B cell (primary cell): Measurements from ENCODE around the gene AMPH. TPM values are rescaled to one million over a fixed set of nuclear protein-coding genes. Genes with fewer than 3 reads are reported as not detected.
A peak's percentile ranks its signal among the peaks of the same experiment; 100 is the strongest.

ENCODE experiments used
- ATAC-seq: fragments of 200-7000 bp; cut with Tn5 transposase; one replicate; pipeline ENCODE4 v1.10.0; 2021; ENCODE audit warnings: low read depth, mild to moderate bottlenecking, moderate number of reproducible peaks, moderate library complexity
- CTCF ChIA-PET: fragments of 350-600 bp; sonication (Branson Sonifier 250); formaldehyde crosslinking; loops from one replicate; lab custom pipeline; 2021; ENCODE audit warnings: antibody characterized with exemption, inconsistent platforms; lab: Charles Lee
- POLR2A ChIA-PET: fragments of 350-600 bp; sonication (Branson Sonifier 250); formaldehyde crosslinking; loops from one replicate; lab custom pipeline; 2021; ENCODE audit warnings: antibody characterized with exemption; lab: Charles Lee
- DNase-seq: peaks from one replicate; pipeline ENCODE4 v3.0.0; 2013
- H2AFZ ChIP-seq: 2 replicates; pipeline ENCODE4 v1.6.1; 2012; ENCODE audit warnings: mild to moderate bottlenecking, low read depth, low read length; ENCODE audit not compliant: insufficient read depth, poor library complexity, severe bottlenecking
- H3K27ac ChIP-seq, 2 donors: 1 replicate in 1 of 2; 2 replicates in 1 of 2; pipeline ENCODE4 v1.5.1; 2012 to 2013; ENCODE audit warnings: low read length in 2 of 2, mild to moderate bottlenecking in 2 of 2, moderate library complexity in 1 of 2
- H3K27me3 ChIP-seq, 4 experiments: fragments of 200-600 bp in 1 of 4; sonication (generic) in 1 of 4; replicated peaks in 1 of 4; 1 replicate in 2 of 4; 2 replicates in 2 of 4; pipeline versions ENCODE4 v1.6.1 to v1.7.0; 2013 to 2016; ENCODE audit warnings: low read length in 3 of 4, mild to moderate bottlenecking in 2 of 4, mixed read lengths in 1 of 4, moderate library complexity in 1 of 4; ENCODE audit not compliant: insufficient read depth in 4 of 4, control insufficient read depth in 3 of 4; ENCODE audit errors: control extremely low read depth in 1 of 4
- H3K36me3 ChIP-seq, 2 experiments: replicated peaks in 1 of 2; 1 replicate in 1 of 2; 2 replicates in 1 of 2; pipeline versions ENCODE4 v1.6.1 to v1.7.1; 2013; ENCODE audit warnings: low read length in 1 of 2; ENCODE audit not compliant: insufficient read depth in 2 of 2, control insufficient read depth in 1 of 2; ENCODE audit errors: control extremely low read depth in 1 of 2, extremely low read depth in 1 of 2
- H3K4me1 ChIP-seq, 2 donors: fragments of 200-600 bp in 1 of 2; sonication (generic) in 1 of 2; 1 replicate in 1 of 2; 2 replicates in 1 of 2; pipeline versions ENCODE4 v1.5.1 to v1.6.1; 2013 to 2017; ENCODE audit warnings: low read length in 2 of 2; ENCODE audit not compliant: control insufficient read depth in 2 of 2, insufficient read depth in 2 of 2
- H3K4me2 ChIP-seq: replicated peaks from 2 replicates; pipeline ENCODE3; 2012; ENCODE audit warnings: mild to moderate bottlenecking, low read depth, low read length; ENCODE audit not compliant: poor library complexity, severe bottlenecking
- H3K4me3 ChIP-seq, 5 experiments: fragments of 200-600 bp in 1 of 5; sonication (generic) in 1 of 5; 1 replicate in 3 of 5; 2 replicates in 2 of 5; pipeline versions ENCODE4 v1.5.1 to v1.7.0; 2011 to 2016; ENCODE audit warnings: low read length in 4 of 5, mild to moderate bottlenecking in 4 of 5, low read depth in 2 of 5, control low read depth in 1 of 5, moderate library complexity in 1 of 5; ENCODE audit not compliant: insufficient read depth in 1 of 5; ENCODE audit errors: control extremely low read depth in 1 of 5, extremely low read depth in 1 of 5
- H3K79me2 ChIP-seq: fragments of 200-600 bp; sonication (generic); one replicate; pipeline ENCODE4 v1.6.0; 2016; ENCODE audit warnings: low read length; ENCODE audit not compliant: control insufficient read depth, insufficient read depth
- H3K9ac ChIP-seq: fragments of 200-600 bp; sonication (generic); 2 replicates; pipeline ENCODE4 v1.6.1; 2017; ENCODE audit warnings: mild to moderate bottlenecking, low read length, moderate library complexity
- H3K9me3 ChIP-seq, 3 donors: one replicate each; pipeline versions ENCODE4 v1.6.1 to v1.7.1; 2013; ENCODE audit warnings: low read length in 2 of 3; ENCODE audit not compliant: control insufficient read depth in 2 of 3, insufficient read depth in 1 of 3; ENCODE audit errors: control extremely low read depth in 1 of 3
- H4K20me1 ChIP-seq: 2 replicates; pipeline ENCODE4 v1.6.0; 2012; ENCODE audit warnings: mild to moderate bottlenecking, low read length; ENCODE audit not compliant: insufficient read depth, control insufficient read depth, poor library complexity, severe bottlenecking
- H3K27ac Mint-ChIP-seq: one replicate; pipeline ENCODE4 v1.8.0; 2021; ENCODE audit warnings: mixed read lengths
- H3K27me3 Mint-ChIP-seq: one replicate; pipeline ENCODE4 v1.8.0; 2021; ENCODE audit warnings: mixed read lengths
- H3K4me1 Mint-ChIP-seq: one replicate; pipeline ENCODE4 v1.8.0; 2021; ENCODE audit warnings: mixed read lengths
- H3K4me3 Mint-ChIP-seq: one replicate; pipeline ENCODE4 v1.8.0; 2021; ENCODE audit warnings: mixed read lengths
- H3K9me3 Mint-ChIP-seq: one replicate; pipeline ENCODE4 v1.8.0; 2022; ENCODE audit warnings: mixed read lengths; ENCODE audit not compliant: insufficient read depth
- CTCF ChIP-seq: fragments of 200-600 bp; IDR thresholded peaks from one replicate; pipeline ENCODE4 v1.8.0; 2022; ENCODE audit warnings: antibody characterized with exemption, mild to moderate bottlenecking
- EZH2 ChIP-seq: IDR thresholded peaks from 2 replicates; pipeline ENCODE4 v1.6.1; 2012; ENCODE audit warnings: borderline replicate concordance, low read depth, mild to moderate bottlenecking, moderate library complexity, low read length; ENCODE audit not compliant: insufficient read depth, poor library complexity, severe bottlenecking
- WGBS: methylation state at CpG from one replicate; pipeline ENCODE4 v1.1.5; 2013; ENCODE audit warnings: missing lambda C conversion rate; ENCODE audit not compliant: insufficient coverage; 5-methylcytosine and 5-hydroxymethylcytosine counted together
- intact Hi-C: fragments of 100-400 bp; cut with micrococcal nuclease; formaldehyde crosslinking; loops from one replicate; pipeline ENCODE4 v1.10.0; 2022
- polyA plus RNA-seq: library from polyadenylated mRNA; depleted of rRNA; stranded (reverse); fragments of >200 nt; gene quantifications from 2 replicates; pipeline ENCODE4 v1.2.3, GENCODE V29; 2012
- total RNA-seq, 2 donors: library from RNA; stranded (reverse); fragments of 120-200 nt in 1 of 2; gene quantifications; 1 replicate in 1 of 2; 2 replicates in 1 of 2; pipeline versions ENCODE4 v1.2.3 to v1.2.4, GENCODE V29; 2013 to 2022

AMPH gene
- total and polyA plus RNA-seq, 2 donors (not counting 1 experiment from before 2014, with no cell fraction given) = not detected

GRCh38 chr7:38425509-38425908 is 205.7 kb downstream of the AMPH start:
- WGBS = no CpG with 5 or more reads among the region's 2 CpGs
- Mint-ChIP-seq H3K4me1 (peaks cover 62% of the 10 kb centered on the region), H3K27me3 (no peaks in the 10 kb centered on the region), H3K9me3 (peaks cover 13% of the 10 kb centered on the region), H3K4me3 (peak overlapping the region; percentile 73), H3K27ac (peak overlapping the region; percentile 88)
- Histone ChIP-seq H3K4me3 (peak overlapping the region in 1 of 5 experiments; percentile 13), H3K79me2 (no peaks in the 10 kb centered on the region), H3K4me1 (peaks cover 40 to 54% of the 10 kb centered on the region in 2 donors), H3K27ac (peak overlapping the region; percentile 40 to 48), H3K27me3 (no peaks in the 10 kb centered on the region), H4K20me1 (no peaks in the 10 kb centered on the region), H3K9me3 (peaks cover 4 to 24% (median 14%) of the 10 kb centered on the region in 3 donors), H3K9ac (no peak overlapping the region), H3K36me3 (no peaks in the 10 kb centered on the region), H3K4me2 (peak overlapping the region; percentile 31), H2AFZ (no peak overlapping the region)
- peak; percentile 59 for DNase-seq
- ChIA-PET POLR2A (no interaction called here), CTCF (no interaction called here)
- ATAC-seq = peak; percentile 85
- intact Hi-C loops = no loop called here
- TF ChIP-seq CTCF = no peak
- no peak for TF ChIP-seq EZH2

- Mint-ChIP-seq H3K27me3 (no peaks in the 10 kb centered on the region), H3K27ac (peak overlapping the region; percentile 22), H3K4me3 (no peak overlapping the region), H3K4me1 (peaks cover 62% of the 10 kb centered on the region), H3K9me3 (peaks cover 13% of the 10 kb centered on the region)
- H3K79me2 ChIP-seq = no peaks in the 10 kb centered on the region
- DNase-seq (no peak), ATAC-seq (no peak)
- peak overlapping the region; percentile 31 for H3K4me2 ChIP-seq
- no peak overlapping the region for H3K9ac ChIP-seq
- intact Hi-C loops = no loop called here
- no CpG with 5 or more reads among the region's 3 CpGs for WGBS
- H3K27me3 ChIP-seq = no peaks in the 10 kb centered on the region
- H4K20me1 ChIP-seq = no peaks in the 10 kb centered on the region
- peak overlapping the region in 1 of 5 experiments; percentile 13 for H3K4me3 ChIP-seq
- H3K27ac ChIP-seq = peak overlapping the region; percentile 26 to 48
- H3K4me1 ChIP-seq = peaks cover 40 to 54% of the 10 kb centered on the region in 2 donors
- peaks cover 4 to 24% (median 14%) of the 10 kb centered on the region in 3 donors for H3K9me3 ChIP-seq
- TF ChIP-seq CTCF = no peak
- no peak for TF ChIP-seq EZH2
- ChIA-PET CTCF (no interaction called here), POLR2A (no interaction called here)
- H3K36me3 ChIP-seq = no peaks in the 10 kb centered on the region
- no peak overlapping the region for H2AFZ ChIP-seq
Observed at GRCh38 chr7:38424750-38425463, 206.3 kb downstream of the AMPH start.
